ENCODE measurements around the gene ATP2A3. TPM values are rescaled to one million over a fixed set of nuclear protein-coding genes. Genes with fewer than 3 reads are reported as not detected.

Gene ATP2A3
- total RNA-seq, 1 experiment from 2014 or later: 4.4 TPM

GRCh38 chr17:3944485-3945388 lies 19.5 kb downstream of the ATP2A3 start:
- intact Hi-C loops (cut with micrococcal nuclease; ENCODE audit: unreplicated experiment): no loop called here
- Histone ChIP-seq H3K4me2 (no peak overlapping the region), H3K27ac (no peak overlapping the region)

GRCh38 chr17:3943240-3943891 lies 20.9 kb downstream of the ATP2A3 start:
- no TSS peak for BruUV-seq (replicated peaks)
- H3K4me3 ChIP-seq: no peak overlapping the region
- no peak overlapping the region for H3K4me2 ChIP-seq

More at GRCh38 chr17:3944485-3945388, 19.5 kb downstream of the ATP2A3 start:
- Histone ChIP-seq H3K36me3 (ENCODE audit: low read depth) (no peaks in the 10 kb centered on the region), H3K9me3 (ENCODE audit: insufficient read depth, low read depth) (no peaks in the 10 kb centered on the region), H4K20me1 (ENCODE audit: insufficient read depth) (no peaks in the 10 kb centered on the region), H3K4me1 (replicated peaks; ENCODE audit: insufficient read depth) (no peaks in the 10 kb centered on the region), H3K79me2 (ENCODE audit: low read depth) (no peaks in the 10 kb centered on the region), H3K9me2 (ENCODE audit: insufficient read depth) (no peaks in the 10 kb centered on the region), H3K4me3 (no peak overlapping the region), H3F3A (ENCODE audit: insufficient read depth, low read depth) (peaks cover 7% of the 10 kb centered on the region; the same call in 1 of the 2 replicates), H2AFZ (no peak overlapping the region), H3K27me3 (ENCODE audit: insufficient read depth, low read depth) (no peaks in the 10 kb centered on the region)
- BruUV-seq (replicated peaks): no TSS peak
- DNase-seq: peak in 1 of 2 experiments; percentile 27
- POLR2A ChIA-PET (ENCODE audit: unreplicated experiment): no interaction called here
- CTCF ChIA-PET: no interaction called here
- no peak for TF ChIP-seq CTCF (conservative IDR thresholded peaks at IDR 0.05)
- no peak for TF ChIP-seq EZH2 (IDR thresholded peaks at IDR 0.05; ENCODE audit: low read depth)

More at GRCh38 chr17:3943240-3943891, 20.9 kb downstream of the ATP2A3 start:
- Histone ChIP-seq H3F3A (ENCODE audit: insufficient read depth, low read depth) (peaks cover 7% of the 10 kb centered on the region; the same call in 1 of the 2 replicates), H2AFZ (no peak overlapping the region), H3K27me3 (ENCODE audit: insufficient read depth, low read depth) (no peaks in the 10 kb centered on the region), H3K36me3 (ENCODE audit: low read depth) (no peaks in the 10 kb centered on the region), H3K9me3 (ENCODE audit: insufficient read depth, low read depth) (no peaks in the 10 kb centered on the region), H3K27ac (no peak overlapping the region), H3K79me2 (ENCODE audit: low read depth) (no peaks in the 10 kb centered on the region), H4K20me1 (ENCODE audit: insufficient read depth) (no peaks in the 10 kb centered on the region), H3K4me1 (replicated peaks; ENCODE audit: insufficient read depth) (no peaks in the 10 kb centered on the region), H3K9me2 (ENCODE audit: insufficient read depth) (no peaks in the 10 kb centered on the region)
- DNase-seq: no peak
- ChIA-PET POLR2A (ENCODE audit: unreplicated experiment) (no interaction called here), CTCF (no interaction called here)
- intact Hi-C loops (cut with micrococcal nuclease; ENCODE audit: unreplicated experiment): no loop called here
- no peak for TF ChIP-seq EZH2 (IDR thresholded peaks at IDR 0.05; ENCODE audit: low read depth)
- no peak for TF ChIP-seq CTCF (conservative IDR thresholded peaks at IDR 0.05)
